NCI-H1417 (cell line): Measurements from ENCODE around the gene CFAP77.
A peak's percentile ranks its signal among the peaks of the same experiment; 100 is the strongest.

ENCODE experiments used
- DNase-seq, 3 experiments: peaks; one replicate each; lab custom pipeline; 2025; lab: John Stamatoyannopoulos, UW

CFAP77 gene

GRCh38 chr9:132488626-132489025 lies 78.6 kb downstream of the CFAP77 start:
- DNase-seq = peak in 2 of 3 experiments; percentile 80 to 94

GRCh38 chr9:132489536-132489935 lies 79.5 kb downstream of the CFAP77 start:
- no peak for DNase-seq

- no peak for DNase-seq
These were observed 84.8 kb downstream of the CFAP77 start for GRCh38 chr9:132494857-132495256.

- DNase-seq = no peak
These were observed 87.7 kb downstream of the CFAP77 start for GRCh38 chr9:132497731-132498130.

GRCh38 chr9:132498531-132499210 lies 88.7 kb downstream of the CFAP77 start:
- DNase-seq = peak in 1 of 3 experiments; percentile 34

GRCh38 chr9:132499251-132499650 lies 89.2 kb downstream of the CFAP77 start:
- DNase-seq = no peak

- no peak for DNase-seq
These were observed 90.2 kb downstream of the CFAP77 start for GRCh38 chr9:132500193-132500592.

GRCh38 chr9:132502480-132502879 lies 92.5 kb downstream of the CFAP77 start:
- DNase-seq = no peak

GRCh38 chr9:132503116-132503515 lies 93.1 kb downstream of the CFAP77 start:
- DNase-seq = no peak

- DNase-seq = no peak
These were observed 94.5 kb downstream of the CFAP77 start for GRCh38 chr9:132504488-132504887.

GRCh38 chr9:132505991-132506655 lies 96.1 kb downstream of the CFAP77 start:
- peak in 2 of 3 experiments; percentile 76 to 92 for DNase-seq

GRCh38 chr9:132506977-132507669 lies 97.1 kb downstream of the CFAP77 start:
- DNase-seq = no peak

GRCh38 chr9:132507670-132508469 lies 97.9 kb downstream of the CFAP77 start:
- DNase-seq = peak; percentile 45 to 89 (median 75)

- no peak for DNase-seq
These were observed 100.2 kb downstream of the CFAP77 start for GRCh38 chr9:132509928-132510874.

GRCh38 chr9:132511191-132511999 lies 101.4 kb downstream of the CFAP77 start:
- no peak for DNase-seq

- DNase-seq = no peak
These were observed 103.4 kb downstream of the CFAP77 start for GRCh38 chr9:132513416-132513815.

GRCh38 chr9:132514011-132514744 lies 104.2 kb downstream of the CFAP77 start:
- DNase-seq = no peak

GRCh38 chr9:132514821-132515220 lies 104.8 kb downstream of the CFAP77 start:
- no peak for DNase-seq

- DNase-seq = no peak
These were observed 106.3 kb downstream of the CFAP77 start for GRCh38 chr9:132516301-132516700.
